ENCODE measurements around the gene P2RY8. TPM values are rescaled to one million over a fixed set of nuclear protein-coding genes. Genes with fewer than 3 reads are reported as not detected.
"Not testable (repeated sequence)": the region's sequence is repeated elsewhere in the genome, so short reads cannot be mapped to it uniquely, and the experiment has no call there.

P2RY8 gene
- total and polyA plus RNA-seq, 2 experiments from 2014 or later = not detected

DNA sequence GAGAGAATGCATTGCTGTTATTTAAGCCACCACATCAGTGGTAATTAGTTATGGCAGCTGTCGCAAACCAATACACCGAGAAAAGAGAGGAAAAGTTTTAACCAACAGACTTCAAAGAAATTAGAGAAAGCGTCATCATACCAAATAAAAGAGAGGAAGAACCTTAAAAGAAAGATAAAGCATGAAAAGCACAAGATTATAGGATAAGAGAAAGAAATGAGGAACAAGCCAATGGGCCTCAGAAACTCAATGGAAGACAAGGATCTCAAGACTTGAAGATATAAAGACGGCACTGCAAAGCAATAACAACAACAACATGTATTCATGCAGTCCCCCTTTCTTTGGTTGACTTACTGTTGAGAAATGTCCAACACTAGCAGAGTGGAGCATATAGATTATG lies 61.5 kb downstream of the P2RY8 start:
- DNase-seq (ENCODE audit: low read depth in 1 of 2, low spot score in 1 of 2) = no peak
- Histone ChIP-seq H3K27me3 (no peaks in the 10 kb centered on the region), H3K4me1 (ENCODE audit: low read depth) (no peaks in the 10 kb centered on the region), H3K4me3 (no peak overlapping the region), H3K36me3 (no peaks in the 10 kb centered on the region), H3K9me3 (ENCODE audit: low read depth) (no peaks in the 10 kb centered on the region), H3K27ac (no peak overlapping the region)
- TF ChIP-seq, protein P1, sequence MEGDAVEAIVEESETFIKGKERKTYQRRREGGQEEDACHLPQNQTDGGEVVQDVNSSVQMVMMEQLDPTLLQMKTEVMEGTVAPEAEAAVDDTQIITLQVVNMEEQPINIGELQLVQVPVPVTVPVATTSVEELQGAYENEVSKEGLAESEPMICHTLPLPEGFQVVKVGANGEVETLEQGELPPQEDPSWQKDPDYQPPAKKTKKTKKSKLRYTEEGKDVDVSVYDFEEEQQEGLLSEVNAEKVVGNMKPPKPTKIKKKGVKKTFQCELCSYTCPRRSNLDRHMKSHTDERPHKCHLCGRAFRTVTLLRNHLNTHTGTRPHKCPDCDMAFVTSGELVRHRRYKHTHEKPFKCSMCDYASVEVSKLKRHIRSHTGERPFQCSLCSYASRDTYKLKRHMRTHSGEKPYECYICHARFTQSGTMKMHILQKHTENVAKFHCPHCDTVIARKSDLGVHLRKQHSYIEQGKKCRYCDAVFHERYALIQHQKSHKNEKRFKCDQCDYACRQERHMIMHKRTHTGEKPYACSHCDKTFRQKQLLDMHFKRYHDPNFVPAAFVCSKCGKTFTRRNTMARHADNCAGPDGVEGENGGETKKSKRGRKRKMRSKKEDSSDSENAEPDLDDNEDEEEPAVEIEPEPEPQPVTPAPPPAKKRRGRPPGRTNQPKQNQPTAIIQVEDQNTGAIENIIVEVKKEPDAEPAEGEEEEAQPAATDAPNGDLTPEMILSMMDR (IDR thresholded peaks at IDR 0.05; ENCODE audit: low read depth, low read length) = no peak

DNA sequence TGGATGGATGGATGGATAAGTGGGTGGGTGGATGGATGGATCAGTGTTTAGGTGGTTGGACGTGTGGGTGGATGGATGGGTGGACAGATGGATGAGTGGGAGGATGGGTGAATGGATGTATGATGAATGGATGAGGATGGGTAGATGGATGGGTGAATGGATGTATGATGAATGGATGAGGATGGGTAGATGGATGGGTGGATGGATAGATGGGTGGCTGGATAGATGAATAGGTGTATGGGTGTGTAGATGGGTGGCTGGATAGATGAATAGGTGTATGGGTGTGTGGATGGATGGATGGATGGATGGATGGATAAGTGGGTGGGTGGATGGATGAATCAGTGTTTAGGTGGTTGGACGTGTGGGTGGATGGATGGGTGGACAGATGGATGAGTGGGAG lies 62.4 kb downstream of the P2RY8 start:
- H3K36me3 ChIP-seq; DNase-seq (ENCODE audit: low read depth in 1 of 2, low spot score in 1 of 2); H3K9me3 ChIP-seq (ENCODE audit: low read depth); H3K27ac ChIP-seq; H3K4me3 ChIP-seq; H3K4me1 ChIP-seq (ENCODE audit: low read depth); H3K27me3 ChIP-seq: not testable (repeated sequence)

DNA sequence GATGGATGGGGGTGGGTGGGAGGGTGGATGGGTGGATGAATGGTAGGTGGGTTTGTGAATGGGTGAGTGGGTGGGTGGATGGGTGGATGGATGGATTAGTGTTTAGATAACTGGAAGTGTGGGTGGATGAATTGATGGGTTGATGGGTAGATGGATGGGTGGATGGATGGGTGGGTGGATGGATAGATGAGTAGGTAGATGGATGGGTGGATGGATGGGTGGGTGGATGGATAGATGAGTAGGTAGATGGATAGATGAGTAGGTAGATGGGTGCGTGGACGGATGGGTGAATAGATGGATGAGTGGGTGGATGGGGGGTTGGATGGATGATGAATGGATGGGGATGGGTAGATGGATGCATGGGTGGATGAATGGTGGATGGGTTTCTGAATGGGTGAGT lies 64.0 kb downstream of the P2RY8 start:
- DNase-seq (ENCODE audit: low read depth in 1 of 2, low spot score in 1 of 2) = no peak
- Histone ChIP-seq H3K27me3 (peaks cover 7% of the 10 kb centered on the region), H3K36me3 (no peaks in the 10 kb centered on the region), H3K4me3 (no peak overlapping the region), H3K27ac (no peak overlapping the region), H3K9me3 (ENCODE audit: low read depth) (no peaks in the 10 kb centered on the region), H3K4me1 (ENCODE audit: low read depth) (no peaks in the 10 kb centered on the region)
- TF ChIP-seq, protein P1 (IDR thresholded peaks at IDR 0.05; ENCODE audit: low read depth, low read length) = no peak

DNA sequence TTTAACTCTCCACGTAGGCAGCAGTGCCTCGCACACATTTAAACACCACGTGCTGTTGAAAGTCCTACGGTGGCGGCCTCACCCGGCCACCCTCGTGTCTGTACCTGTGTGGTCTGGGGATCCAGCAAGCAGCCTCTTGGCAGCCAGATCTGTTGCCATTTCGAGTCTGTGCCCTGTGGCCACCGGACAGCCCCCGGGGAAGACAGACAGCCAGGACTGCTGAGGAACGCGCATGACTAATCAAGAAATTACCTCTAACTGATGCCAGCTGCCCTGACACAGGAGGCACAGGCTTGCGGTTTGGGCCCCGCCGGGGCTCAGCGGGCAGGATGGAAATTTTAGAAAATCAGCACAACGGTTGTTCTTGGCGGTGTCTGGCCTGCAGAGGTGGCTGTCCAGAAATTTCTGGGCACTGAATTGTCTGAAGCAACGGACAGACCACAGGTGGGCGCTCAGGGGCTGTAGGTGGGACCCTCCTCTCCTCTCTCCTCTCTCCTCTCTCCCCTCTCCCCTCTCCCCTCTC lies 68.7 kb downstream of the P2RY8 start:
- H3K4me1 ChIP-seq (ENCODE audit: low read depth) = no peaks in the 10 kb centered on the region
- H3K27me3 ChIP-seq = peaks cover 54% of the 10 kb centered on the region
- H3K27ac ChIP-seq = no peak overlapping the region
- TF ChIP-seq, protein P1 (IDR thresholded peaks at IDR 0.05; ENCODE audit: low read depth, low read length) = no peak
- no peak overlapping the region for H3K4me3 ChIP-seq
- no peaks in the 10 kb centered on the region for H3K9me3 ChIP-seq (ENCODE audit: low read depth)
- no peak for DNase-seq (ENCODE audit: low read depth in 1 of 2, low spot score in 1 of 2)
- H3K36me3 ChIP-seq = no peaks in the 10 kb centered on the region

DNA sequence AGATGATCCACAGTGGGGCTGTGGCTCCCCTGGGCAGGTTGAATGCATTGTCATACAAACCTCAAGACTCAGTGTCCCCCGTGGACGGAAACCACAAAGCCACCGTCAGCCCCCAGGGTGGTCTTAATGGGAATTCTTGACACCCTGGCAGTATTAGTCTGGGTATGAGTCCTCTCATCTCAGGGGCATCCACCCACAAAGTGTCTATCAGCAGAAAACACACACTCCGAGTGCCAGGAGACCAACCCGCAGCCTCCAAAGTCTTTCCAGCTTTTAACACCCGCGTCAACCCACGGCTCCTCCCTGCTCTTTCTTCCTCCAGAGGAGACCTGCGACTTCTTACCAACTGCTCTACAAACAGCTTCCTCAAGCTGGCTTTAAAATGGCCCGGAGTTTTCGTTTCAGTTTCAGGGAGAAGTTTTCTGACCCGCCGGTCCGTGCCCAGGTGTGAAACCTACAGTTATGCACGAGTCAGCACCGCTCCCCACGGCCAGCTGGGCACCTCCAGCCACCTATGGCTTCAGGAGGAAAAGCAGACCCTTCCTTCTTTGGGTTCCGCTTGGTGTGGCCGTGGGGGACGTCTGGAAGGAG lies 69.9 kb downstream of the P2RY8 start:
- no peaks in the 10 kb centered on the region for H3K9me3 ChIP-seq (ENCODE audit: low read depth)
- TF ChIP-seq, protein P1 (IDR thresholded peaks at IDR 0.05; ENCODE audit: low read depth, low read length) = no peak
- DNase-seq (ENCODE audit: low read depth in 1 of 2, low spot score in 1 of 2) = no peak
- H3K27me3 ChIP-seq = peaks cover 64% of the 10 kb centered on the region
- no peaks in the 10 kb centered on the region for H3K36me3 ChIP-seq
- no peak overlapping the region for H3K4me3 ChIP-seq
- H3K27ac ChIP-seq = no peak overlapping the region
- no peaks in the 10 kb centered on the region for H3K4me1 ChIP-seq (ENCODE audit: low read depth)

DNA sequence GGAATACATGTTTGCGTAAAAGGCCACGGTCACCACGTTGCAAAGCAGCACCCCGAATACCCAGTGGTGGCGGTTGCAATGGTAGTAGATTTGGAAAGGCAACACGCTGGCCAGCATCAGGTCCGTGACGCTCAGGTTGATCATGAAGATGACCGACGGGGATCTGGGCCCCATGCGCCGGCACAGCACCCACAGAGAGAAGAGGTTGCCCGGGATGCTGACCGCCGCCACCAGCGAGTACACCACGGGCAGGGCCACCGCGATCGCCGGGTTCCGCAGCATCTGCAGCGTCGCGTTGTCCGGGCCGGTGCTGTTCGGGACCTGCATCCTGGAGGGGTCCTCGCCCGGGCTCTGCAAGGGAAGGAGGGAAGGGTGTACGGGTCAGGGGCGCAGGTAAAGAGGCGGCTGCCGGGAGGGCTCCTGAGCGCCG lies 70.7 kb downstream of the P2RY8 start:
- no peak for DNase-seq (ENCODE audit: low read depth in 1 of 2, low spot score in 1 of 2)
- Histone ChIP-seq H3K27ac (no peak overlapping the region), H3K36me3 (no peaks in the 10 kb centered on the region), H3K4me3 (no peak overlapping the region), H3K9me3 (ENCODE audit: low read depth) (no peaks in the 10 kb centered on the region), H3K27me3 (peaks cover 64% of the 10 kb centered on the region), H3K4me1 (ENCODE audit: low read depth) (no peaks in the 10 kb centered on the region)
- TF ChIP-seq, protein P1 (IDR thresholded peaks at IDR 0.05; ENCODE audit: low read depth, low read length) = no peak
